Ectodermal cell (in vitro differentiated cells): ENCODE data around the gene NXPE4.

ENCODE experiments used
- H3K27ac ChIP-seq: 2 replicates; pipeline ENCODE4 v1.7.0; 2013; ENCODE audit warnings: mild to moderate bottlenecking, low read depth, low read length; ENCODE audit not compliant: insufficient read depth, poor library complexity, severe bottlenecking
- H3K27me3 ChIP-seq: 2 replicates; pipeline ENCODE4 v1.7.0; 2013; ENCODE audit warnings: mild to moderate bottlenecking, low read length; ENCODE audit not compliant: insufficient read depth, control insufficient read depth, poor library complexity, severe bottlenecking
- H3K36me3 ChIP-seq: one replicate; pipeline ENCODE4 v1.7.0; 2013; ENCODE audit warnings: low read length; ENCODE audit not compliant: control insufficient read depth, insufficient read depth
- H3K4me1 ChIP-seq: one replicate; pipeline ENCODE4 v1.7.0; 2013; ENCODE audit warnings: low read length; ENCODE audit not compliant: control insufficient read depth, insufficient read depth
- H3K4me3 ChIP-seq: 2 replicates; pipeline ENCODE4 v1.7.0; 2013; ENCODE audit warnings: low read depth, low read length, control low read depth; ENCODE audit not compliant: insufficient read depth
- H3K9me3 ChIP-seq: 2 replicates; pipeline ENCODE4 v1.7.0; 2013; ENCODE audit warnings: mild to moderate bottlenecking, low read length, moderate library complexity; ENCODE audit not compliant: control insufficient read depth
- WGBS, 2 experiments: methylation state at CpG; one replicate each; pipeline ENCODE4 v1.1.7; 2013; ENCODE audit warnings: missing lambda C conversion rate in 2 of 2; 5-methylcytosine and 5-hydroxymethylcytosine counted together

NXPE4 gene

GRCh38 chr11:114598461-114598860 is 2.9 kb upstream of the NXPE4 start:
- Histone ChIP-seq H3K4me3 (no peak overlapping the region), H3K27me3 (no peaks in the 10 kb centered on the region), H3K4me1 (no peaks in the 10 kb centered on the region), H3K36me3 (no peaks in the 10 kb centered on the region), H3K9me3 (no peaks in the 10 kb centered on the region), H3K27ac (no peak overlapping the region)
- WGBS, 2 experiments = 91 to 95% methylated on average over 1 of the region's 1 CpG

GRCh38 chr11:114596175-114596919 is 761 bp upstream of the NXPE4 start:
- Histone ChIP-seq H3K36me3 (no peaks in the 10 kb centered on the region), H3K4me1 (no peaks in the 10 kb centered on the region), H3K27ac (no peak overlapping the region), H3K27me3 (no peaks in the 10 kb centered on the region), H3K9me3 (no peaks in the 10 kb centered on the region), H3K4me3 (no peak overlapping the region)
- WGBS, 2 experiments = 86 to 92% methylated on average over 1 of the region's 1 CpG

DNA sequence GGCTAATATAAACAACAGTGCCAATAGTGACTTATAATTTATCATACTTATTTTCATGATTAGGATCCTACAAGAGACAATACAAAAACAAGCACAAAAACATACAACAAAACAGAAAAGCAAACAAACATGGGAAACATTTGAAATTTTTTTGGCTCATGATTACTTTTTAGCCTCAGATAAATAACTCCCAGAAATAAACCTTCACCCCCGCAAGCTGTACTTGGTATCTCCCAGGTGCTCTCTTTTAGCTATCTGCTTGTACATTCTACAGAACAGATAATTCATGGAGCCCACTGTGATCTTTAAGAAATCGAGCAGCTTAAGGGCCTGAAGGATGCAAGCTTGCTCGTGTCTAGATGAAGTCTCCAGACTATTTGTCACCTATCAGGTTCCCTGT is 883 bp downstream of the NXPE4 start:
- no peaks in the 10 kb centered on the region for H3K4me1 ChIP-seq
- no peak overlapping the region for H3K27ac ChIP-seq
- no peaks in the 10 kb centered on the region for H3K36me3 ChIP-seq
- 89 to 91% methylated on average over 3 of the region's 3 CpGs for WGBS, 2 experiments
- H3K4me3 ChIP-seq = no peak overlapping the region
- no peaks in the 10 kb centered on the region for H3K27me3 ChIP-seq
- no peaks in the 10 kb centered on the region for H3K9me3 ChIP-seq

- H3K4me1 ChIP-seq = no peaks in the 10 kb centered on the region
Measured at GRCh38 chr11:114587398-114587953, 8.1 kb downstream of the NXPE4 start.

GRCh38 chr11:114586797-114587196 is 8.8 kb downstream of the NXPE4 start:
- Histone ChIP-seq H3K9me3 (no peaks in the 10 kb centered on the region), H3K27ac (no peak overlapping the region), H3K27me3 (no peaks in the 10 kb centered on the region), H3K4me3 (no peak overlapping the region), H3K4me1 (no peaks in the 10 kb centered on the region), H3K36me3 (no peaks in the 10 kb centered on the region)
- WGBS, 2 experiments = 93 to 96% methylated on average over 5 of the region's 5 CpGs

More at GRCh38 chr11:114587398-114587953, 8.1 kb downstream of the NXPE4 start:
- H3K9me3 ChIP-seq = no peaks in the 10 kb centered on the region
- 93 to 96% methylated on average over 3 of the region's 3 CpGs for WGBS, 2 experiments
- H3K27me3 ChIP-seq = no peaks in the 10 kb centered on the region
- no peaks in the 10 kb centered on the region for H3K36me3 ChIP-seq
- H3K27ac ChIP-seq = no peak overlapping the region
- no peak overlapping the region for H3K4me3 ChIP-seq

DNA sequence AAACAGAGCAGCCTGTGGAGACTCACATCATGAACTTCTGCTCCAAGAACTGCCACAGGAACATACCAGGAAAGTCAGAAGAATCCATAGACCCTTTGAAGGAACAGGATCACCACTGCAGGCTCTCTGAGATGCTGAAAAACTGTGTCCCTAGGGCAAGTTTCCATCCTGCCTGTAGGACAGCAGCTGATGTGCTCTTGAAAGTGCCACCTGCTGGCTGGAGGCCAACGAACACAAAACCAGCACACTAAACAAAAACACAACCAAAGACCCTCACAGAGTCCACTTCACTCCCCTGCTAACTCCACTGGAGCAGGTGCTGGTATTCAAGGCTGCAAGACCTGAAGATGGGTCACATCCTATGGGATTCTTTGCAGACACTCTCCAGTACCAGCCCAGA is 23.9 kb downstream of the NXPE4 start:
- WGBS, 2 experiments = 89 to 91% methylated on average over 1 of the region's 1 CpG
- Histone ChIP-seq H3K27me3 (no peaks in the 10 kb centered on the region), H3K27ac (no peak overlapping the region), H3K36me3 (no peaks in the 10 kb centered on the region), H3K9me3 (no peaks in the 10 kb centered on the region), H3K4me3 (no peak overlapping the region), H3K4me1 (no peaks in the 10 kb centered on the region)

GRCh38 chr11:114569801-114570200 is 25.8 kb downstream of the NXPE4 start:
- 61 to 64% methylated on average over 3 of the region's 3 CpGs for WGBS, 2 experiments
- no peaks in the 10 kb centered on the region for H3K36me3 ChIP-seq
- no peaks in the 10 kb centered on the region for H3K4me1 ChIP-seq
- no peak overlapping the region for H3K27ac ChIP-seq
- H3K9me3 ChIP-seq = no peaks in the 10 kb centered on the region
- H3K4me3 ChIP-seq = no peak overlapping the region
- no peaks in the 10 kb centered on the region for H3K27me3 ChIP-seq

DNA sequence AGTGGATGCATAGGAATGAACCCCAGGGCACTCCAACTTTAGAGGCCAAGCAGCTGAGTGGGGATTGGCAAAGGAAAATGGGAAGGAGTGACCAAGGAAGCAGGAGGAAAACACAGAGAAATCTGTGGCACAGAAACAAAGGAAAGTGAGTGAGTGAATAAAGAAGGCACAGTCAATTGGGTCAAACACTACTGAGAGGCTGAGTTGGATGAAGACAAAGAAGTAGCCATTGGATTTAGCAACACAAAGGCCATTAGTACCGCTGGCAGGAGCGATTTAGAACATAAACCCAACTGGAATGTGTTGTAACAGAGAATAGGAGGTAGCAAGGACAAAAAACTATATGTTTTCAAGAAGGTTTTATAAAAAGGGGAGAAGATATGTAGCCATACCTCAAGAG is 29.3 kb downstream of the NXPE4 start:
- Histone ChIP-seq H3K27ac (peak overlapping the region; percentile 36), H3K4me1 (no peaks in the 10 kb centered on the region), H3K4me3 (no peak overlapping the region), H3K27me3 (no peaks in the 10 kb centered on the region), H3K9me3 (no peaks in the 10 kb centered on the region), H3K36me3 (no peaks in the 10 kb centered on the region)
- 10 to 12% methylated on average over 2 of the region's 2 CpGs for WGBS, 2 experiments

DNA sequence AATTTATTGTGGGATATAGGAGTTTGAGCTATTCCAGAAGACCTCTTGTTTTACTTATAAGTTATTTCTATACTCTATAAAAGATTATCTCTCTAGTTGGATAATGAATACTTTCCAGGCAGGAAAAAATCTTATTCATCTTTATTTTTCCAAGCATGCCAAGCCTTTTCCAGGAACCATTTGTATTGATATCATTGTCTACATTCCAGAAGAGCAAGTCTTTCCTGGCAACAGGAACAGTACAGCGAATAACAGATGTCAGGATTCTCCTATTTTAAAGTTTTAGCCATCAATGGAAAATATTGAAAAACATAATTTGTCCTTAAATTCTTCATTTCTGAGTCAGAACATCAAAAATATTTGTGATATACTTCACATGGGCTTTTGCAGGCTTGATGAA is 30.8 kb downstream of the NXPE4 start:
- 100% methylated on average over 1 of the region's 1 CpG; no CpG with 5 or more reads in 1 of the 2 experiments for WGBS, 2 experiments
- no peaks in the 10 kb centered on the region for H3K27me3 ChIP-seq

GRCh38 chr11:114563077-114563476 is 32.5 kb downstream of the NXPE4 start:
- H3K4me3 ChIP-seq = no peak overlapping the region
- H3K9me3 ChIP-seq = no peaks in the 10 kb centered on the region
- WGBS, 2 experiments = 87 to 100% methylated on average over 2 of the region's 2 CpGs
- no peaks in the 10 kb centered on the region for H3K36me3 ChIP-seq
- H3K4me1 ChIP-seq = no peaks in the 10 kb centered on the region
- no peaks in the 10 kb centered on the region for H3K27me3 ChIP-seq
- H3K27ac ChIP-seq = no peak overlapping the region

More for the DNA sequence above, 30.8 kb downstream of the NXPE4 start:
- Histone ChIP-seq H3K4me1 (no peaks in the 10 kb centered on the region), H3K4me3 (no peak overlapping the region), H3K27ac (no peak overlapping the region), H3K9me3 (no peaks in the 10 kb centered on the region), H3K36me3 (no peaks in the 10 kb centered on the region)
